GM10266 (cell line): ENCODE data around the gene ARHGEF4.

ENCODE experiments used
- DNase-seq: peaks from one replicate; pipeline ENCODE4 v3.0.0; 2012; ENCODE audit errors: extremely low spot score
- TF ChIP-seq, protein P1 (sequence below): IDR thresholded peaks from 2 replicates; pipeline ENCODE4 v1.5.1; 2012; ENCODE audit warnings: mild to moderate bottlenecking, low read depth; ENCODE audit not compliant: control insufficient read depth, insufficient read depth; ENCODE audit errors: missing control alignments

Gene ARHGEF4

DNA sequence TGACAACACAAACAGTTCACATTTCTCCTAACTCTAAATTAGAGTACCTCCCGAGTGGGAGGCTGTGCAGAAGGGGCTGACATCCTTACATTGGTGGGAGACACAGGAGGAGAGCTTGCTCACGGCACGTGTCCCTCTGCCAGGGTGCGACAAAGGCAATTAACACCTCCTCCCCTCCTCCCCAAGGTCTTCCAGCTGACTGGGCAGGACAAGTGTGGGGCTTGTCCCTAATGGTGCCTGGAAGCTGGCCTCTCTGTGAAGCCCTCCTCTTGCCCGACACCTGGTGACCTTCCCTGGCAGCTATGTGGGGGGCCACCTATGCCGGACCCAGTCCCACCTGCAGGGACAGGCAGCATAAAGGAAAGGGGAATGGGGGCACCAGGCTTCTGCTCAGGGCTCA is 199.6 kb downstream of the ARHGEF4 start:
- TF ChIP-seq, protein P1, sequence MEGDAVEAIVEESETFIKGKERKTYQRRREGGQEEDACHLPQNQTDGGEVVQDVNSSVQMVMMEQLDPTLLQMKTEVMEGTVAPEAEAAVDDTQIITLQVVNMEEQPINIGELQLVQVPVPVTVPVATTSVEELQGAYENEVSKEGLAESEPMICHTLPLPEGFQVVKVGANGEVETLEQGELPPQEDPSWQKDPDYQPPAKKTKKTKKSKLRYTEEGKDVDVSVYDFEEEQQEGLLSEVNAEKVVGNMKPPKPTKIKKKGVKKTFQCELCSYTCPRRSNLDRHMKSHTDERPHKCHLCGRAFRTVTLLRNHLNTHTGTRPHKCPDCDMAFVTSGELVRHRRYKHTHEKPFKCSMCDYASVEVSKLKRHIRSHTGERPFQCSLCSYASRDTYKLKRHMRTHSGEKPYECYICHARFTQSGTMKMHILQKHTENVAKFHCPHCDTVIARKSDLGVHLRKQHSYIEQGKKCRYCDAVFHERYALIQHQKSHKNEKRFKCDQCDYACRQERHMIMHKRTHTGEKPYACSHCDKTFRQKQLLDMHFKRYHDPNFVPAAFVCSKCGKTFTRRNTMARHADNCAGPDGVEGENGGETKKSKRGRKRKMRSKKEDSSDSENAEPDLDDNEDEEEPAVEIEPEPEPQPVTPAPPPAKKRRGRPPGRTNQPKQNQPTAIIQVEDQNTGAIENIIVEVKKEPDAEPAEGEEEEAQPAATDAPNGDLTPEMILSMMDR = no peak
- DNase-seq = no peak

DNA sequence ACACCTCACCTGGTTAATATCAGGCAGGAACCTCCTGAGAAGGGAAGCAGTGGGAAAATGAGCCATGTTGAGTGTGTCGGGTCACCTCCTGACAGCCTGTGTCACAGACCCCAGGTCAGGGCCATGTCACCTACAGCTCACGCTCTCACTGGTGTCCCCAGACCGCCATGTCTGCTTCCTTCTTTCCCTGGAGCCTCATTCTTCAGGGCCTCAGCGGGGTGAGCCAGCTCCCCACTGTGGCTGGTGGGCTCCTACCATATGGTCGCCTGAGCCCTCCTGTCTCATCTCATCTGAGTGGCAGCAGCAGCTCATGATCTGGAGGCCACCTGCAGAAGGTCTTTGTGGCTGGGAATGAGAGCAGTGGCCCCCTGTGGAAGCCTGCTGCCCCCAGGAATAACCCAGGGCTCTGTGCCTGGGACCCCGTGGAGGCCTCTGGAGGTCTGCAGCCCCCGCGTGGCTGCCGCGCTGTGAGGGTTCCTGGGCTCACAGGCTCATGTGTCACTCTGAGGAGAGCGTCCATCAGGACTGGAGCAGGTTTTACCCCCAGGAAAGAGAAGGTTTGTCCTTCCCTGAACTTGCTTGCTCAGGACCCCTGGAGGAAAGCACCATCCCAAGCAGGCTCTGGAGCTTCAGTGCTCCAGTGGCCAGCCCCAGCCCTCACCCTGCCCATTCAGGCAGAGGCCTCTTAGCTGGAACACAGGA is 200.1 kb downstream of the ARHGEF4 start:
- no peak for DNase-seq
- TF ChIP-seq, protein P1 = no peak

DNA sequence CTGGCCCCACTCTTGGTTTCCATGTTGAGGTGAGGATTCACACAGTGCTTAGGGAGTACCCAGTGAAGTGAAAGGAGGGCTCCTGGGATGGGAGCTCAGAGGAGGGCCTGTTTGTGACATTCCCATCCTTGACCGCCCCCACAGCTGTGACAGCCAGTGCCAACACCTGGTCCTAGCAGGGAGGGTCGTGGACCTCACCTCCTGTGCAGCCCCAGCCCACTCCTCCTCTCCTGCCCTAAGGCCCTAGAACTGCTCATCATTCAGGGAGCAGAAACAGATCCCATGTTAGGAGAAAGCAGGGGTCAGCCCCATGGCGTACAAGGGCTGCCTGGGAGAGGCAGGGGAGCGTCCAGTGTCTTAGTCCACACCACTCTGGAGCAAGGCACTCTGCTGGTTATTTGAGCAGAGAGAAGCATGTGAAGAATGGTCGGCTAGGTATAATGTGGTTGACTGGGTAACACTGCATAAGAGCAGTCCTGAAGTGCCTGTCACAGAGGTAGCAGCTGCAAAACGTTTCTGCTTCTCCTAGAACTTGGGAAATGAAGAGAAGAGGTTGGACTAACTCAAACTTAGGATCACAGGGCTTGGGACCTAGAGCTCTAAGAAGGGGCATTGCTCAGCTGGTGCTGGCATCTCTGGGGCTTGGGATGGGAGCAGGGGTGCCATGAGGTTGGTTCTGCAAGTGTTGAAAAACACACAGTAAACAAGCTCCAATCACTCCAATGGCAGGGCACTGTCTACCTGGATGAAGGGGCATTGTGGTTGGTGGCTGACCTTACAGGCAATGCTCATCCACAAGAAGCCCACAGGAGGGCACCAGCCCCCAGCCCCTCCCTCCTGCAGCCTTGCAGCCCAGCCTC is 200.9 kb downstream of the ARHGEF4 start:
- TF ChIP-seq, protein P1 = no peak
- no peak for DNase-seq

DNA sequence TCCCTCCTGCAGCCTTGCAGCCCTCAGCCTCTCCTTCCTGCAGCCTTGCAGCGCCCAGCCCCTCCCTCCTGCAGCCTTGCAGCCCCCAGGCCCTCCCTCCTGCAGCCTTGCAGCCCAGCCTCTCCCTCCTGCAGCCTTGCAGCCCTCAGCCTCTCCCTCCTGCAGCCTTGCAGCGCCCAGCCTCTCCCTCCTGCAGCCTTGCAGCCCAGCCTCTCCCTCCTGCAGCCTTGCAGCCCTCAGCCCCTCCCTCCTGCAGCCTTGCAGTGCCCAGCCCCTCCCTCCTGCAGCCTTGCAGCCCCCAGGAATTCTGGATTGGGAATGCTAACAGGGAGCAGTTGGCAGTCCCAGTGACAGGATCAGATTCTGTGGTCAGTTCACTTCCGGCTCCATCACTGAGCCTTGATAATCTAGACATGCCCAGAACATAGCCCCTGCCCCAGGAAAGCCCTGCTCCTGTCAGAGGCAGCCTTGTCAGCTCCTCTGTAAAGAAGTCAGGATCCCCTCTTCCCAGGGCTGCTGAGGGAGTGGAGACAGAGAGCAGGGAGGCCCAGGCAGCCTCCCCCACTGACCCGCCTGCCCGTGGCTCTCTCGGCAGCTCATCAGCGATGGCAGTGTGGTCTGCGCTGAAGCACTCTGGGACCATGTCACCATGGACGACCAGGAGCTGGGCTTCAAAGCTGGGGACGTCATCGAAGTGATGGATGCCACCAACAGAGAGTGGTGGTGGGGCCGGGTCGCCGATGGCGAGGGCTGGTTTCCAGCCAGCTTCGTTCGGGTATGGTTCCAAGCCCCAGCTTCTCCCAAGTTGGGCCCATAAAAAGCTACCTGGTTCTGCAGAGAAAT is 201.8 kb downstream of the ARHGEF4 start:
- DNase-seq = no peak
- TF ChIP-seq, protein P1 = no peak

DNA sequence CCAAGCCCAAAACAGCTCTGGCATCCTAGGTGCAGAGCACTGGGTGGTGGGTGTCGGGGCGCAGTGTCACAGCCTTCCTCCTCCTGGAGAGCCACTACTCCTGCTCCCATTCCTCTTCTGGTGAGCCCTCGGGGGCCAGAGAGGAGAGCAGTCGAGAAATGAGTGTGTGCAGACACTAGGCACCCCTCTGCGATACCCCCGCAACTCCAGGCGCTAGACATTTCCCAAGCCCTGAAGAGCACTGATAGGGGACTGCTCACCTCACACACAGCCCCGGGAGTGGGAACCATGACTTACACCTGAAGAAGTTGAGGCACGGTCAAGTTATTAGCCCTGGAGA is 202.4 kb downstream of the ARHGEF4 start:
- TF ChIP-seq, protein P1 = no peak
- no peak for DNase-seq

DNA sequence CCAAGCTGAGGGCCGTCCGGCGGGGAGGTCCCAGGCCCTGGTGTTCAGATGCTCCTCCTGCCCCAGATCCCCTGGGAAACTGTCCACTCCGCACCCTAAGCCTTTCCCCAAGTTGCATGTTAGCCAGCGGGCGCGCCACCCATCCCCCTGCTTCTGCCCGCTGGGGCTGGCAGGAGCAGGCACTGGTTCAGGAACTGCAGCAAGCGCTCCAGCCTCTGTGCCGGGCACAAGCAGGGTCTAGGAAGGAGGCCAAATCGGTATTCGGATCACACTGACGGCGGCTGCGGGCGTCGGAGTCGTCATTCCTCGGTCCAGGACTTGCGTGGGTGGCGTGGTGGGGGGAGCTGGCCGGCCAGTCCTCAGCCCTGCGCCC is 202.8 kb downstream of the ARHGEF4 start:
- TF ChIP-seq, protein P1 = no peak
- DNase-seq = no peak
